NAMALWA (cell line): ENCODE measurements around the gene RASSF7.

ENCODE experiments used
- DNase-seq: peaks from one replicate; pipeline ENCODE4 v3.0.0-alpha.2; 2015; ENCODE audit warnings: low spot score

The RASSF7 gene

GRCh38 chr11:586376-587316 lies 25.9 kb downstream of the RASSF7 start:
- DNase-seq: no peak

GRCh38 chr11:587546-587945 lies 26.8 kb downstream of the RASSF7 start:
- no peak for DNase-seq

GRCh38 chr11:587978-588380 lies 27.2 kb downstream of the RASSF7 start:
- DNase-seq: no peak

- no peak for DNase-seq
These were observed 29.0 kb downstream of the RASSF7 start for GRCh38 chr11:589798-590197.

GRCh38 chr11:590997-591396 lies 30.2 kb downstream of the RASSF7 start:
- no peak for DNase-seq

GRCh38 chr11:592501-592900 lies 31.7 kb downstream of the RASSF7 start:
- no peak for DNase-seq

- no peak for DNase-seq
These were observed 32.1 kb downstream of the RASSF7 start for GRCh38 chr11:592918-593317.

- DNase-seq: no peak
These were observed 32.6 kb downstream of the RASSF7 start for GRCh38 chr11:593347-593746.

GRCh38 chr11:595400-595799 lies 34.6 kb downstream of the RASSF7 start:
- DNase-seq: no peak

GRCh38 chr11:596374-596773 lies 35.6 kb downstream of the RASSF7 start:
- no peak for DNase-seq

- no peak for DNase-seq
These were observed 36.5 kb downstream of the RASSF7 start for GRCh38 chr11:597166-597725.

GRCh38 chr11:598005-598680 lies 37.4 kb downstream of the RASSF7 start:
- DNase-seq: no peak

- no peak for DNase-seq
These were observed 40.9 kb downstream of the RASSF7 start for GRCh38 chr11:601573-602245.

GRCh38 chr11:603154-603553 lies 42.4 kb downstream of the RASSF7 start:
- DNase-seq: no peak

- no peak for DNase-seq
These were observed 44.7 kb downstream of the RASSF7 start for GRCh38 chr11:605286-606129.

- no peak for DNase-seq
These were observed 45.5 kb downstream of the RASSF7 start for GRCh38 chr11:606245-606644.

- DNase-seq: no peak
These were observed 46.4 kb downstream of the RASSF7 start for GRCh38 chr11:607020-607780.

- no peak for DNase-seq
These were observed 47.3 kb downstream of the RASSF7 start for GRCh38 chr11:607971-608659.

- DNase-seq: no peak
These were observed 48.1 kb downstream of the RASSF7 start for GRCh38 chr11:608791-609251.

- no peak for DNase-seq
These were observed 48.6 kb downstream of the RASSF7 start for GRCh38 chr11:609341-609811.
